Measurements from ENCODE around the gene NPLOC4. TPM values are rescaled to one million over a fixed set of nuclear protein-coding genes. Genes with fewer than 3 reads are reported as not detected.
"Not testable (repeated sequence)": the region's sequence is repeated elsewhere in the genome, so short reads cannot be mapped to it uniquely, and the experiment has no call there.

The NPLOC4 gene
- total RNA-seq, 1 donor: 63.8 TPM

- no peak for DNase-seq (ENCODE audit: low read depth in 2 of 3, low spot score in 2 of 3)
These were observed 43.6 kb downstream of the NPLOC4 start for GRCh38 chr17:81593105-81593871.

GRCh38 chr17:81591971-81592370 lies 44.9 kb downstream of the NPLOC4 start:
- no peak for DNase-seq (ENCODE audit: low read depth in 2 of 3, low spot score in 2 of 3)

GRCh38 chr17:81590121-81590520 lies 46.8 kb downstream of the NPLOC4 start:
- no peak for DNase-seq (ENCODE audit: low read depth in 2 of 3, low spot score in 2 of 3)

- no peak for DNase-seq (ENCODE audit: low read depth in 2 of 3, low spot score in 2 of 3)
These were observed 47.3 kb downstream of the NPLOC4 start for GRCh38 chr17:81589612-81590011.

- DNase-seq (ENCODE audit: low read depth in 2 of 3, low spot score in 2 of 3): no peak
These were observed 50.8 kb downstream of the NPLOC4 start for GRCh38 chr17:81586096-81586495.

DNA sequence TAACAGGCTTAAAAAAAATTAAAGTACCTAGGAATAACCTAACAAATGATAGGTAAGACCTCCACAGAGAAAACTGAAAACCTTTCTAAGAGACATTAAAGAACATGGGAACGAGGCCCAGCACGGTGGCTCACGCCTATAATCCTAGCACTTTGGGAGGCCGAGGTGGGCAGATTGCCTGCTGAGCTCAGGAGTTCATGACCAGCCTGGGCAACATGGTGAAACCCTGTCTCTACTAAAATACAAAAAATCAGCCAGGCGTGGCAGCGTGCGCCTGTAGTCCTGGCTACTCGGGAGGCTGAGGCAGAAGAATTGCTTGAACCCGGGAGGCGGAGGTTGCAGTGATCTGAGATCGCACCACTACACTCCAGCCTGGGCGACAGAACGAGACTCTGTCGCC lies 52.1 kb downstream of the NPLOC4 start:
- not testable (repeated sequence) for DNase-seq (ENCODE audit: low read depth in 2 of 3, low spot score in 2 of 3)

- no peak for DNase-seq (ENCODE audit: low read depth in 2 of 3, low spot score in 2 of 3)
These were observed 53.1 kb downstream of the NPLOC4 start for GRCh38 chr17:81583589-81584342.

DNA sequence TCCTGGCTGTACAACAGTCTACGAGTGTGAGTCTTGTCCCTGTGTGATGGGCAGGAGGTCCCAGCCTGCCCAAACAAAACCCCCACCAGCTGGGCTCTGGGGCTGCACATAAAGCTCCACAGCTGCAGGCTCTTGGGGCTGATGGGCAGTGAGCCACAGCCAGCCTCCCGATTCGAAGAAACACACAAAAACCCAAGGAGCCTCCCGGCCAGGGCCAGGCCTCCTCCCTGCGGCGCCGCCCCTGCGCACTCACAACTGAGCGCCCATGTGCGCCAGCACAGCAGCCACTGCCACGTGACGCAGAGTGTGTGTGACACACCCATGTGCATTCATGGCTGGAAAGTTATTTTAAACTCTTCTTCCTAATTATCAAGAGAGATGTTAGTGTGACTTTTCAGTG lies 54.2 kb downstream of the NPLOC4 start:
- no peak for DNase-seq (ENCODE audit: low read depth in 2 of 3, low spot score in 2 of 3)

- no peak for DNase-seq (ENCODE audit: low read depth in 2 of 3, low spot score in 2 of 3)
These were observed 54.6 kb downstream of the NPLOC4 start for GRCh38 chr17:81582341-81582740.

DNA sequence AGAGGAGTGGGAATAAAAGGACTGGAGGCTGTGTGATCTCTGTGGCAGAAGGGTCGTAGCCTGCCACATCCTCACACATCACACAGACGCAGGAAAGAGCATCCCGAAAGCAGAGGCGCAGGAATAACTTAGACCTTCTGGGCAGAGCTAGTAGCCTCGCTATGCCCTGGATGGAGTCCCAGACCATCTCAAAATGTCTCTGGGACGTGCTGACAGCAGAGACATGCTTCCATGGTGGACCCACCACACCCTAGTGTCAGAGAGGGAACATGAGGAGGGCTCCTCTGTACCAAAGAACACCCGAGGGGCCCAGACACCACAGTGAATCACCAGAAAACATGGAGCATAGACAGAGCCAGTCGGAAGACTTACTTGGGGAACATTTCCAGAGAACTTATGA lies 55.2 kb downstream of the NPLOC4 start:
- DNase-seq (ENCODE audit: low read depth in 2 of 3, low spot score in 2 of 3): no peak

DNA sequence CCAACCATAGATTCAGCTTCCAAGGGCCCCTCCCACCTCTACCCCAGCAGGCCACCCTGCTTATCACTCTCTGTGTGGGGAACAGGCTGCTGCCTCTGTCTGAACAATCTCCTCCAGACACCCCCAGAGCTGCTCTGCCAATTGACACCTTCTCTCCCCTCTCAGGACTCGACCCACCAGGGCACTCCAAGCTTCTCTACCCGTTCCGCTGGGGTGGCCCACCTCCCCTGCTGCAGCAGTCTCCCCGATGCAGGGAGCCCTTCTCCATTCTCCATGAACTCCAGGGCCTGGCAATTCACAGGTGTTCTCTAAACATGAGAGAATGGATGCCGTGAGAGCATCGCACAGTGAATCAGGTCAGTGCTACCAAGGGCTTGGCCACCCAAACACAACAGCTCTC lies 56.4 kb downstream of the NPLOC4 start:
- no peak for DNase-seq (ENCODE audit: low read depth in 2 of 3, low spot score in 2 of 3)

DNA sequence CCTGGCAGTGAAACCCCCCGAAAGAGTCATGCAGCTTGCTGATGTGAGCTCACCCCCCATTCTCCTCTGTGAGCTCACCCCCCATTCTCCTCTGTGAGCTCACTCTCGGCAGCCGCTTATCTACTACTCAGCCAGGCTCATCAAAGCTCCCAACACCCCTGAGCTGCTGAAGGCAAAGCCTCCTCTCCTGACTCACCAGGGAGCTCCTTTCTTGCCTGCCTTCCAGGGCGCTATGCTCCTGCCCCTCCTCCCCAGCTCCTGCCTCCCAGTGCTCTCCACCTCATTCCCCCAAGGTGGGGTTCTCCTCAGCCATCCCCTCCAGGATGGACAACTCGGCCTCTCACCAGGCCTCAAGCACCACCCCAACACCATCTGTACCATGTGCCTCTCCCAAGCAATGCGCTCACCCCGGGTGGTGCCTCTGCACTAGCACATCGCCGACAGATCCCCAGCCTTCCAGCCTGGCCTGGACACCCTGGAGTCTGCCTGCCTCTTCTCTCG lies 57.0 kb downstream of the NPLOC4 start:
- DNase-seq (ENCODE audit: low read depth in 2 of 3, low spot score in 2 of 3): no peak

DNA sequence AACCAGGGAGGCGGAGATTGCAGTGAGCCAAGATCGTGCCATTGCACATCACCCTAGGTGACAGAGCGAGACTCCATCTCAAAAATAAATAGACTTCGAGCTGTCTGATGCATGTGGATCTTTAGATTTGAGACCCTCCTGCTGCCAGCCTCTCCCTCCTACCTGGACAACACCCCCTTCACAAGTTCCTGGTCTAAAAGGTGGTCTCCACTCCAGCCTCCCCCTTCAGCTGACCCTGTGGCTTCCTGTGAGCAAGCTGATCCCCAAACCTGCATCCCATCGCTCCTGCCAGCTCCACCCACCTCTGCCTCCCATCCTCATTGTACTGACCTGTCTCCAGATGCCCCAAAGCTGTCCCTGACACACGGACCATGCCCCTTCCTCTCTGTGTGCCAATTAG lies 57.6 kb downstream of the NPLOC4 start:
- DNase-seq (ENCODE audit: low read depth in 2 of 3, low spot score in 2 of 3): no peak

DNA sequence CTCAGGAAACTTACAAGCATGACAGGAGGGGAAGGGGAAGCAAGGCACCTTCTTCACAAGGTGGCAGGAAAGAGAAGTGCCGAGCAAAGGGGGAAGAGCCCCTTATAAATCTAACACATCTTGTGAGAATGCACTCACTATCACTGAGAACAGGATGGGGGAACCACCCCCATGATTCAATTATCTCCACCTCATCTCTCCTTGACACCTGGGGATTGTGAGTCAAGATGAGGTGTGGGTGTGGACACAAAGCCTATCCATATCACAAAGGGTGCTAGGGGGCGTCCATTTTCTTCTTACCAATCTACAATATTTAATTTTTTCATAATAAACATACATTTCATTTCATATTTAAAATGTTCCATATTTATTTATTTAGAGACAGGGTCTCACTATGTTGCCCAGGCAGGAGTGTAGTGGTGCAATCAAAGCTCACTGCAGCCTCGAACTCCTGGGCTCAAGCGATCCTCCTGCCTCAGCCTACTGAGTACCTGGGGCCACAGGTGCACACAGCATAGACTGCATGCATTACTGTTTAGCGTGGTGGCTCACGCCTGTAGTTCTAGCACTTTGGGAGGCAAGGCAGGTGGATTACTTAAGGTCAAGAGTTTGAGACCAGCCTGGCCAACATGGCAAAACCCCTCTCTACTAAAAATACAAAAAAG lies 58.2 kb downstream of the NPLOC4 start:
- peak in 1 of 3 donors; percentile 33 for DNase-seq (ENCODE audit: low read depth in 2 of 3, low spot score in 2 of 3)

DNA sequence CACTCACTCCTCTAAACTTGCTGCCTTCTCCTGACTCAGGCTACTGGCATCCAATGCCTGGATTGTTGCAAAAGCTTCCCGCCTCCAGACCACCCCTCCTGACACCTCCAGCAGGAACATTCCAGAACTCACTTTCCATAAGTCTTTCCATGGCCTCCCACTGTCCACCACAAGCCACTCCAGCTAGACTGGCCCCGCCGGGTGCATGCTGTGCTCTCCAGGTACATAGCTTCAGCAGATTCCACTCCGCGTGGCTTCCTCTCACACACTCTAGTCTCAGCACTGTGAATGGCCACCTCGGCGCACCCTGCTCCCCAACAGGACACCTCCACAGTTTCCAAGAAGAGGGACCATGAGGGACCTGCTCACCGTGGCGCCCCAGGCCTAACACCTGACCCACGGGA lies 58.9 kb downstream of the NPLOC4 start:
- no peak for DNase-seq (ENCODE audit: low read depth in 2 of 3, low spot score in 2 of 3)

DNA sequence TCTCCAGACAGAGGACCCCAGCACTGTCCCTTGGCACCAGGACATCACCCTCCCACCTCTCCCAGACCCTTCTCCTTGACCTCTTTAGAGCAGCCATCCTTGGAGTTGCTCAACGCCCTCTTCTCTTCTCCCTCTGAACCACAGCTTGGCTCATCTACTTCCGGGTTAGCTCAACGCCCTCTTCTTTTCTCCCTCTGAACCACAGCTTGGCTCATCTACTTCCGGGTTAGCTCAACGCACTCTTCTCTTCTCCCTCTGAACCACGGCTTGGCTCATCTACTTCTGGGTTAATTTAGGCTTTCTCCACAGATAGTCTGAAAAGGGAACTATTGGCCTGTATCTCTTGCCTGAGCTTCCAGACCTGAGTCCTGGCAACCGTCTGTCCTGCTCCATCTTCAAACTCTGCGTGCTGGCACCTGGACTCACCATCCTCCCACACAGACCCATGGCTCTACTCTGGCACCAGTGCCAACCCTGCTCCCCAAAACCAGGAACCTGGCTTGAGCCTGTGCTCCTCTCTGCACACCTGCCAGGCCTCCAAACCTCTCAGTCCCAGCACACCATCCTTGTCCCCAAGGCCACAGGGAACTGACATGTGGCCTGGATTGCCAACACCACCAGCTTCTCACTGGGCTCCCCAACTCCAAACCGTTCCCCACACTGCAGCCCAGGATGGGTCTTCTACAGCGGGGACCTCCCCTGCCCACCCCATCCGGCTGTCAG lies 59.5 kb downstream of the NPLOC4 start:
- no peak for DNase-seq (ENCODE audit: low read depth in 2 of 3, low spot score in 2 of 3)

DNA sequence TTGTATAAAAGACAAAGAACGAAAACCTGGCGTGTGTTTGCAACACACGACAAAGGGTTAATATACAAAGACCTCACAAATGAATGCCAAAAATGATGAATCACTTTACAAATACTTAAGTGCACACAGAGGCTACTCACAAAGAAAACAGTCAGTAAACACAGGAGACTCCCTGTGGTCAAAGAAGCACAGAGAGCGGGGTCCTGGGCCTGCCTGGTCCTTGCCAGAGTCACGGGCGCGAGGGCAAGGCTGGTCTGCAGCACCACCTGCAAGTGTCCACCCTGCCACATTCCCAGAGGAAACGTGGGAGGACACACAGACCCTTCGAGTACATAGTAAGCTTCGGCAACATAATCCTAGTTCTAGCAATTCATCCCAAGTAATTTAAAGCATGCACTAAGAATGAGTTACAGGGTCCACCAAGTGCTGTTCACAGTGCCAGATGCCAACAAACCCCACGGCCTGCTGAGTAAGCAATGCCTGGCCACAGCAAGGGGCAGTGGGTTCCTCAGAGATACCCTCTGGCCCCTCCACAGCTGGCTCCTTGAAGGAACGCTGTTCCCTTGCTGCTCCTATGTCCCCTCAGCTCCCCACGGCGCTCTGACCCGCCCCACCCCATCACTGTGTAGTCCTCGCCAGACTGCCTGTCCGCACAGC lies 60.2 kb downstream of the NPLOC4 start:
- no peak for DNase-seq (ENCODE audit: low read depth in 2 of 3, low spot score in 2 of 3)

GRCh38 chr17:81575836-81576235 lies 61.1 kb downstream of the NPLOC4 start:
- DNase-seq (ENCODE audit: low read depth in 2 of 3, low spot score in 2 of 3): no peak

DNA sequence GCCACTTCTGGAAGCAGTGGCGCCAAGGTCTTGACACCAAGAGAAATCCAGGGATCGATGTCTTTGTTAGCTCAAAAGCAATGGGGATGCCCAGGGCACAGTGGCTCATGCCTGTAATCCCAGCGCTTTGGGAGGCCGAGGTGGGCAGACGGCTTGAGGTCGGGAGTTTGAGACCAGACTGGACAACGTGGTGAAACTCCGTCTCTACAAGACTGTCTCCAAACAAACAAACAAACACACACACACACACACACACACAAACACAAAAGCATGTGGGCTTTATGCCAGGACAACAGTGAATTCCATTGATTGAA lies 62.3 kb downstream of the NPLOC4 start:
- no peak for DNase-seq (ENCODE audit: low read depth in 2 of 3, low spot score in 2 of 3)

DNA sequence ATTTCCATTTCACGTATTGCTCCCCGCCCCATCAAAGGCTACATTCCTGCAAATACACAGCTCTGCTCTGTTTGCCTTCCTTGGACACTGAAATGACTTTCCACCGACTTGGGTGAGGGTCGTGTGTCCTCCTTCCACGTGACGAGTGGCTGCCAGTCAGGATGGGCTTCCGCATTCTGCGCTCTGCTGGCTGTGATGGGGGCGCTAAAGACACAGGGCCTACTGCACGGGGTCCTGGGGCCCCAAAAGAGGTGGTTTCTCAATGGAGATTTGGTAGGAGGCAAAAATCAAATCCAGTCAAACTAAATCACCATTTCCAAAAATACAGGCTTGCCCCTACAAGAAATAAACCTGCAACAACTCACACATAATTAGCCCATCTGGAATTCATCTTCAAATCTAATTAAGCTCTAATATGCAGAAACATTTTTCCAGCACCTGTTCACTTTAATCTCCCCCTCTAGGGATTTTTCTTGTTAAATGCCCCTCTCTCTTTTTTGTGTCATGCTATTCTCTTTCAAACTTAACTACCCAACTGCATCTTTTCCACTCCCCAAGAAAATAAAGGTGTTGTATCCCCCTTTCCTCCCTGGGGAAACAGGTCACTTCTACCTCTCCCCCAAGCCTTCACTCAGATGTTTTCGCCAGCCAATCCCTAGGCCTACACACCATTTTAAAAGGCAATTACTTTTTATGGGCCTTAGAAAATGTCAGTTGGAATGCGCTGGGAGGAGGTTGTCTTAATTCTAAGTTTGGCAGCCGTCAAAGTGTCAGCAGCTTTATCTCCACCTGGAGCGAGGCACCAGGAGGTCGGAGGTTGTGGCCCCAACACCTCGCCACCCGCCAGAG lies 62.9 kb downstream of the NPLOC4 start:
- DNase-seq (ENCODE audit: low read depth in 2 of 3, low spot score in 2 of 3): no peak

Measured in hematopoietic multipotent progenitor cell (in vitro differentiated cells).